ENCODE data around the gene MAGEB17.
"Not testable (repeated sequence)": the region's sequence is repeated elsewhere in the genome, so short reads cannot be mapped to it uniquely, and the experiment has no call there.

The MAGEB17 gene

GRCh38 chrX:16160729-16161128 is 6.6 kb upstream of the MAGEB17 start:
- DNase-seq = no peak

GRCh38 chrX:16161173-16161572 is 6.1 kb upstream of the MAGEB17 start:
- not testable (repeated sequence) for DNase-seq

- no peak for DNase-seq
These were observed 4.9 kb upstream of the MAGEB17 start for GRCh38 chrX:16162391-16162790.

GRCh38 chrX:16164748-16165147 is 2.5 kb upstream of the MAGEB17 start:
- no peak for DNase-seq

GRCh38 chrX:16171039-16171438 is 3.8 kb downstream of the MAGEB17 start:
- DNase-seq = no peak

GRCh38 chrX:16171944-16172343 is 4.7 kb downstream of the MAGEB17 start:
- DNase-seq = no peak

GRCh38 chrX:16172391-16172790 is 5.1 kb downstream of the MAGEB17 start:
- DNase-seq = no peak

GRCh38 chrX:16175329-16176061 is 8.2 kb downstream of the MAGEB17 start:
- DNase-seq = no peak

- no peak for DNase-seq
These were observed 10.0 kb downstream of the MAGEB17 start for GRCh38 chrX:16177260-16177659.

GRCh38 chrX:16183843-16184242 is 16.6 kb downstream of the MAGEB17 start:
- not testable (repeated sequence) for DNase-seq

GRCh38 chrX:16185725-16186136 is 18.4 kb downstream of the MAGEB17 start:
- DNase-seq = no peak

GRCh38 chrX:16186380-16187007 is 19.2 kb downstream of the MAGEB17 start:
- DNase-seq = no peak

GRCh38 chrX:16187024-16187760 is 19.9 kb downstream of the MAGEB17 start:
- DNase-seq = no peak

- DNase-seq = no peak
These were observed 21.4 kb downstream of the MAGEB17 start for GRCh38 chrX:16188687-16189086.

- no peak for DNase-seq
These were observed 24.3 kb downstream of the MAGEB17 start for GRCh38 chrX:16191605-16192004.

- no peak for DNase-seq
These were observed 29.5 kb downstream of the MAGEB17 start for GRCh38 chrX:16196829-16197228.

- DNase-seq = no peak
These were observed 32.1 kb downstream of the MAGEB17 start for GRCh38 chrX:16199343-16199742.

GRCh38 chrX:16202943-16203342 is 35.7 kb downstream of the MAGEB17 start:
- DNase-seq = no peak

GRCh38 chrX:16204538-16204937 is 37.3 kb downstream of the MAGEB17 start:
- DNase-seq = no peak

- no peak for DNase-seq
These were observed 38.6 kb downstream of the MAGEB17 start for GRCh38 chrX:16205840-16206239.

GRCh38 chrX:16207634-16208033 is 40.4 kb downstream of the MAGEB17 start:
- no peak for DNase-seq

- no peak for DNase-seq
These were observed 41.3 kb downstream of the MAGEB17 start for GRCh38 chrX:16208601-16209000.

GRCh38 chrX:16210061-16210460 is 42.8 kb downstream of the MAGEB17 start:
- no peak for DNase-seq

GRCh38 chrX:16212024-16212423 is 44.7 kb downstream of the MAGEB17 start:
- no peak for DNase-seq
